HEK293 (cell line): ENCODE data around the gene GRB14.
A peak's percentile ranks its signal among the peaks of the same experiment; 100 is the strongest.

Source experiments
- CTCF ChIA-PET: fragments of 350-600 bp; formaldehyde crosslinking; extraction: SDS; loops from one replicate; lab custom pipeline; 2021; ENCODE audit warnings: antibody characterized with exemption; lab: Yijun Ruan, JAX
- POLR2A ChIA-PET: fragments of 300-600 bp; formaldehyde crosslinking; extraction: SDS; loops from one replicate; lab custom pipeline; 2020; ENCODE audit warnings: antibody characterized with exemption, inconsistent platforms; lab: Yijun Ruan, JAX
- H3K27ac ChIP-seq: fragments of 200-500 bp; sonication (Bioruptor generic); 2 replicates; pipeline ENCODE4 v1.5.1; 2014; ENCODE audit warnings: low read depth, low read length, control low read depth, inconsistent platforms; ENCODE audit errors: extremely low read depth
- H3K36me3 ChIP-seq, 2 experiments: fragments of 200-500 bp in 1 of 2; sonication (Bioruptor generic) in 1 of 2; 1 replicate in 1 of 2; 2 replicates in 1 of 2; pipeline ENCODE4 v1.5.1; 2014 to 2017; ENCODE audit warnings: inconsistent platforms in 2 of 2, low read length in 2 of 2; ENCODE audit not compliant: control insufficient read depth in 2 of 2, insufficient read depth in 1 of 2
- H3K4me1 ChIP-seq: fragments of 200-500 bp; sonication (Bioruptor generic); 2 replicates; pipeline ENCODE4 v1.5.1; 2014; ENCODE audit warnings: mild to moderate bottlenecking, low read length, inconsistent platforms; ENCODE audit not compliant: control insufficient read depth, insufficient read depth
- H3K4me3 ChIP-seq: 2 replicates; pipeline ENCODE4 v1.5.1; 2011; ENCODE audit warnings: low read depth, mild to moderate bottlenecking, control low read depth, low read length, moderate library complexity
- H3K9me3 ChIP-seq: fragments of 200-500 bp; sonication (Bioruptor generic); 2 replicates; pipeline ENCODE4 v1.5.1; 2014; ENCODE audit warnings: low read depth, low read length, inconsistent platforms; ENCODE audit not compliant: control insufficient read depth, insufficient read depth
- AEBP2 ChIP-seq: fragments of 450-650 bp; formaldehyde crosslinking; IDR thresholded peaks from 2 replicates; pipeline ENCODE4 v1.5.1; 2016; ENCODE audit warnings: missing biosample characterization, missing genetic modification characterization, borderline replicate concordance
- MZF1 ChIP-seq: fragments of 450-650 bp; formaldehyde crosslinking; IDR thresholded peaks from 2 replicates; pipeline ENCODE4 v1.5.1; 2017; ENCODE audit warnings: missing biosample characterization, missing genetic modification characterization, borderline replicate concordance
- REPIN1 ChIP-seq: fragments of 450-650 bp; formaldehyde crosslinking; IDR thresholded peaks from 2 replicates; pipeline ENCODE4 v1.5.1; 2017; ENCODE audit warnings: missing biosample characterization, missing genetic modification characterization, low read depth
- SP2 ChIP-seq: fragments of 450-650 bp; formaldehyde crosslinking; IDR thresholded peaks from 2 replicates; pipeline ENCODE4 v1.5.1; 2016; ENCODE audit warnings: missing biosample characterization, missing genetic modification characterization
- ZBTB44 ChIP-seq: fragments of 450-650 bp; IDR thresholded peaks from 2 replicates; pipeline ENCODE4 v1.5.1; 2018; ENCODE audit warnings: missing biosample characterization, mild to moderate bottlenecking, missing genetic modification characterization
- ZNF121 ChIP-seq: fragments of 450-650 bp; formaldehyde crosslinking; IDR thresholded peaks from 2 replicates; pipeline ENCODE4 v1.5.1; 2016; ENCODE audit warnings: missing biosample characterization, missing genetic modification characterization
- ZNF138 ChIP-seq: fragments of 450-650 bp; formaldehyde crosslinking; IDR thresholded peaks from 2 replicates; pipeline ENCODE4 v1.5.1; 2016; ENCODE audit warnings: missing biosample characterization, missing genetic modification characterization, borderline replicate concordance
- ZNF23 ChIP-seq: fragments of 450-650 bp; formaldehyde crosslinking; IDR thresholded peaks from 2 replicates; pipeline ENCODE4 v1.5.1; 2016; ENCODE audit warnings: missing biosample characterization, missing genetic modification characterization, borderline replicate concordance
- ZNF302 ChIP-seq: fragments of 450-650 bp; formaldehyde crosslinking; IDR thresholded peaks from 2 replicates; pipeline ENCODE4 v1.5.1; 2016; ENCODE audit warnings: missing biosample characterization, missing genetic modification characterization, low read depth
- ZNF394 ChIP-seq: fragments of 450-650 bp; formaldehyde crosslinking; IDR thresholded peaks from 2 replicates; pipeline ENCODE4 v1.5.1; 2016; ENCODE audit warnings: missing biosample characterization, missing genetic modification characterization, mild to moderate bottlenecking, moderate library complexity, borderline replicate concordance
- ZNF510 ChIP-seq: fragments of 450-650 bp; formaldehyde crosslinking; IDR thresholded peaks from 2 replicates; pipeline ENCODE4 v1.5.1; 2018; ENCODE audit warnings: mild to moderate bottlenecking, missing genetic modification characterization, missing biosample characterization; ENCODE audit not compliant: insufficient replicate concordance
- ZNF521 ChIP-seq: fragments of 450-650 bp; formaldehyde crosslinking; IDR thresholded peaks from 2 replicates; pipeline ENCODE4 v1.5.1; 2017; ENCODE audit warnings: missing biosample characterization, mild to moderate bottlenecking, missing genetic modification characterization
- ZNF561 ChIP-seq: fragments of 450-650 bp; IDR thresholded peaks from 2 replicates; pipeline ENCODE4 v1.5.1; 2018; ENCODE audit warnings: missing biosample characterization, missing genetic modification characterization, borderline replicate concordance
- ZNF660 ChIP-seq: fragments of 450-650 bp; IDR thresholded peaks from 2 replicates; pipeline ENCODE4 v1.5.1; 2018; ENCODE audit warnings: missing biosample characterization, mild to moderate bottlenecking, missing genetic modification characterization
- ZNF76 ChIP-seq: fragments of 450-650 bp; formaldehyde crosslinking; IDR thresholded peaks from 2 replicates; pipeline ENCODE4; 2016; ENCODE audit warnings: low read depth, missing biosample characterization, missing genetic modification characterization, borderline replicate concordance
- ZNF768 ChIP-seq: fragments of 450-650 bp; formaldehyde crosslinking; IDR thresholded peaks from 2 replicates; pipeline ENCODE4 v1.5.1; 2018; ENCODE audit warnings: missing biosample characterization, mild to moderate bottlenecking, missing genetic modification characterization
- ZNF777 ChIP-seq: fragments of 450-650 bp; formaldehyde crosslinking; IDR thresholded peaks from 2 replicates; pipeline ENCODE4 v1.5.1; 2017; ENCODE audit warnings: missing biosample characterization, missing genetic modification characterization, borderline replicate concordance
- ZNF843 ChIP-seq: fragments of 450-650 bp; formaldehyde crosslinking; IDR thresholded peaks from 2 replicates; pipeline ENCODE4 v1.5.1; 2016; ENCODE audit warnings: missing biosample characterization, missing genetic modification characterization
- ZSCAN5A ChIP-seq: fragments of 450-650 bp; formaldehyde crosslinking; IDR thresholded peaks from 2 replicates; pipeline ENCODE4 v1.5.1; 2016; ENCODE audit warnings: missing biosample characterization, missing genetic modification characterization
- TF ChIP-seq, protein P1 (sequence below): fragments of 450-650 bp; formaldehyde crosslinking; IDR thresholded peaks from 2 replicates; pipeline ENCODE4 v1.5.1; 2016; ENCODE audit warnings: missing biosample characterization, missing genetic modification characterization
- TF ChIP-seq, protein P2 (sequence below): fragments of 450-650 bp; formaldehyde crosslinking; IDR thresholded peaks from 2 replicates; pipeline ENCODE4 v1.5.1; 2017; ENCODE audit warnings: missing biosample characterization, missing genetic modification characterization

GRB14 gene

DNA sequence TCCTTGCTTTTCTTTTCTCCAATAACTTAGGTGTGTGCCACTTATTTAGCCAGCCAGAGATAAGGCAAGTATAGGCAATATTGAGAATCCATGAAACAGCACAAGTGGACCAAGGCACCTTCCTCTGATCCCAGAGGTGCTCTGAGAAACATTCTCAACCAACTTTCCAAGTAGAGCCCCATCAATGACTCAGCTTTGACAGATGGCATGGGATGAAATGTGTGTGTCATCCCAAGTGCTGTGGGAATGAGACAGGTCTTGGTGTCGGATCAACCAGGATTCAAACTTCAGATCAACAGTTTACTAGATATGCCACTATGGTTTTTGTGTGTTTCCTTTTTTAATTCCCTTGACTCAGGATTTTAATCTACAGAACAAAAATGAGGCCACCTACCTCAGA, 164.0 kb downstream of the GRB14 start:
- ChIA-PET CTCF (interaction anchor here (0.9 kb wide), 1 partner anchor 1268 kb away, joined by 5 read pairs; no protein-coding TSS in a partner anchor), POLR2A (no interaction called here)
- TF ChIP-seq AEBP2 (tag by site-specific recombination) (no peak), ZNF843 (tag by site-specific recombination) (no peak), ZNF76 (no peak), ZNF138 (tag by site-specific recombination) (no peak), ZSCAN5A (tag by site-specific recombination) (no peak)
- Histone ChIP-seq H3K4me1 (peaks cover 3% of the 10 kb centered on the region; the same call in 1 of the 2 replicates), H3K36me3 (no peaks in the 10 kb centered on the region), H3K27ac (no peak overlapping the region), H3K9me3 (no peaks in the 10 kb centered on the region), H3K4me3 (no peak overlapping the region)

DNA sequence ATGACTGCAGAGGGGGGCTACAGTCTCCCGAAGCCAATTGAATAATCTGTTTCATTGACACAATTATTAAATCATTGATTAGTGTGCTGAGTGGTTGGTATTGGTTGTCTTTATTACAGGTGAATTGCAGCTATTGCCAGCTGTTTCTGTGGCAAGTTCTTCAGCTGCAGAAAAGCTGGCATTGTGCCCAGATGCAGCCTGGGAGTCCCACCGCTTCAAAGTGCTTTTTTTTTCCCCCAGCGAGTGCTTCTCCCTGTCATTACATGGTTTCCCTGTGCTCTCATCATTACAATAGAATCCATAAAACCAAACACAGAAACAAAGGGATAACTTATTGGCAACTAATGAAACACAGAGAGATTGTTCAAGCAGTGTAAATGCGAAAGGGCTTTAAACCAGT, 164.7 kb downstream of the GRB14 start:
- TF ChIP-seq ZNF561 (tag by site-specific recombination) (0 out of 2 replicates have a peak, but pooled peaks have one; percentile 29), ZBTB44 (peak; percentile 60; the same call in 1 of the 2 replicates), ZNF777 (no peak), ZNF660 (peak; percentile 45; the same call in 1 of the 2 replicates), ZNF394 (tag by site-specific recombination) (peak; percentile 12; the same call in 1 of the 2 replicates)
- TF ChIP-seq, all 188 proteins: peak for 4
- Histone ChIP-seq H3K9me3 (no peaks in the 10 kb centered on the region), H3K27ac (no peak overlapping the region), H3K4me3 (no peak overlapping the region), H3K36me3 (no peaks in the 10 kb centered on the region), H3K4me1 (peaks cover 3% of the 10 kb centered on the region; the same call in 1 of the 2 replicates)
- ChIA-PET CTCF (interaction anchor here (0.7 kb wide), 1 partner anchor 14 kb away, joined by 3 read pairs; no protein-coding TSS in a partner anchor), POLR2A (no interaction called here)

GRCh38 chr2:164453656-164454305, 167.5 kb downstream of the GRB14 start:
- no peak overlapping the region for H3K4me3 ChIP-seq
- TF ChIP-seq ZNF121 (no peak), REPIN1 (tag by site-specific recombination) (no peak), ZNF521 (tag by site-specific recombination) (no peak), MZF1 (tag by site-specific recombination) (no peak), ZNF768 (tag by site-specific recombination) (no peak), ZNF23 (no peak), SP2 (no peak), ZNF302 (tag by site-specific recombination) (no peak), ZNF510 (tag by site-specific recombination) (no peak)
- TF ChIP-seq, protein P1, sequence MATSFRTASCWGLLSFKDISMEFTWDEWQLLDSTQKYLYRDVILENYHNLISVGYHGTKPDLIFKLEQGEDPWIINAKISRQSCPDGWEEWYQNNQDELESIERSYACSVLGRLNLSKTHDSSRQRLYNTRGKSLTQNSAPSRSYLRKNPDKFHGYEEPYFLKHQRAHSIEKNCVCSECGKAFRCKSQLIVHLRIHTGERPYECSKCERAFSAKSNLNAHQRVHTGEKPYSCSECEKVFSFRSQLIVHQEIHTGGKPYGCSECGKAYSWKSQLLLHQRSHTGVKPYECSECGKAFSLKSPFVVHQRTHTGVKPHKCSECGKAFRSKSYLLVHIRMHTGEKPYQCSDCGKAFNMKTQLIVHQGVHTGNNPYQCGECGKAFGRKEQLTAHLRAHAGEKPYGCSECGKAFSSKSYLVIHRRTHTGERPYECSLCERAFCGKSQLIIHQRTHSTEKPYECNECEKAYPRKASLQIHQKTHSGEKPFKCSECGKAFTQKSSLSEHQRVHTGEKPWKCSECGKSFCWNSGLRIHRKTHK (tag by site-specific recombination): no peak
- TF ChIP-seq, protein P2, sequence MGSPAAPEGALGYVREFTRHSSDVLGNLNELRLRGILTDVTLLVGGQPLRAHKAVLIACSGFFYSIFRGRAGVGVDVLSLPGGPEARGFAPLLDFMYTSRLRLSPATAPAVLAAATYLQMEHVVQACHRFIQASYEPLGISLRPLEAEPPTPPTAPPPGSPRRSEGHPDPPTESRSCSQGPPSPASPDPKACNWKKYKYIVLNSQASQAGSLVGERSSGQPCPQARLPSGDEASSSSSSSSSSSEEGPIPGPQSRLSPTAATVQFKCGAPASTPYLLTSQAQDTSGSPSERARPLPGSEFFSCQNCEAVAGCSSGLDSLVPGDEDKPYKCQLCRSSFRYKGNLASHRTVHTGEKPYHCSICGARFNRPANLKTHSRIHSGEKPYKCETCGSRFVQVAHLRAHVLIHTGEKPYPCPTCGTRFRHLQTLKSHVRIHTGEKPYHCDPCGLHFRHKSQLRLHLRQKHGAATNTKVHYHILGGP (tag by site-specific recombination): no peak
- H3K36me3 ChIP-seq: no peaks in the 10 kb centered on the region
- H3K27ac ChIP-seq: no peak overlapping the region
- no peaks in the 10 kb centered on the region for H3K9me3 ChIP-seq
- ChIA-PET POLR2A (no interaction called here), CTCF (interaction anchor here (0.6 kb wide), 2 partner anchors 107 to 1283 kb away, joined by 3 to 4 read pairs; no protein-coding TSS in a partner anchor)
- peaks cover 3% of the 10 kb centered on the region; the same call in 1 of the 2 replicates for H3K4me1 ChIP-seq
